K562 (cell line): ENCODE data around the gene GPATCH11. TPM values are rescaled to one million over a fixed set of nuclear protein-coding genes. Genes with fewer than 3 reads are reported as not detected.

Source experiments
- ARHGAP35 ChIP-seq: fragments of 450-650 bp; IDR thresholded peaks from 2 replicates; pipeline ENCODE4 v1.6.1; 2018; ENCODE audit not compliant: partially characterized antibody
- BACH1 ChIP-seq: fragments of 200-800 bp; sonication (Bioruptor generic); IDR thresholded peaks from 2 replicates; pipeline ENCODE4 v1.6.1; 2016; ENCODE audit warnings: missing genetic modification characterization, missing compliant biosample characterization
- CTCF ChIP-seq, 3 experiments: IDR thresholded peaks in 2 of 3; conservative IDR thresholded peaks in 1 of 3; 2 replicates each; pipeline ENCODE4 v1.5.1; 2011 to 2012; ENCODE audit warnings: low read length in 3 of 3, mild to moderate bottlenecking in 3 of 3, control low read depth in 2 of 3, improper control_type of control experiment in 1 of 3, inconsistent platforms in 1 of 3, low read depth in 1 of 3, mixed read lengths in 1 of 3, moderate library complexity in 1 of 3; ENCODE audit not compliant: insufficient read depth in 2 of 3
- FOS ChIP-seq: IDR thresholded peaks from 3 replicates; pipeline ENCODE4 v1.6.1; 2011; ENCODE audit not compliant: insufficient read length; ENCODE audit errors: extremely low read depth
- FOSL1 ChIP-seq: fragments of 200-800 bp; sonication (Bioruptor generic); conservative IDR thresholded peaks from 2 replicates; pipeline ENCODE4 v1.6.1; 2016; ENCODE audit warnings: missing genetic modification characterization, missing compliant biosample characterization
- GATAD2A ChIP-seq: fragments of 450-650 bp; IDR thresholded peaks from 2 replicates; pipeline ENCODE4 v1.6.1; 2017
- HSF4 ChIP-seq: fragments of 250-450 bp; sonication (Bioruptor Pico); IDR thresholded peaks from 2 replicates; pipeline ENCODE4 v2.1.2; 2022; ENCODE audit warnings: mild to moderate bottlenecking, moderate library complexity, borderline replicate concordance
- IRF9 ChIP-seq: fragments of 450-650 bp; IDR thresholded peaks from 2 replicates; pipeline ENCODE4 v1.6.1; 2016; ENCODE audit warnings: missing biosample characterization, missing genetic modification characterization
- KDM5B ChIP-seq: fragments of 200-600 bp; sonication (generic); IDR thresholded peaks from 2 replicates; pipeline ENCODE4 v1.6.1; 2012; ENCODE audit warnings: low read depth, mild to moderate bottlenecking, moderate library complexity, low read length, control low read depth, inconsistent platforms; ENCODE audit not compliant: insufficient replicate concordance
- LCOR ChIP-seq: sonication (generic); formaldehyde crosslinking; IDR thresholded peaks from 2 replicates; pipeline ENCODE4 v1.8.0; 2022; ENCODE audit warnings: mild to moderate bottlenecking, missing genetic modification reagents
- MLLT1 ChIP-seq, 2 experiments: fragments of 450-650 bp; IDR thresholded peaks; 2 replicates each; pipeline ENCODE4 v1.6.1; 2016
- MYNN ChIP-seq, 2 experiments: sonication (generic); formaldehyde crosslinking in 1 of 2; IDR thresholded peaks; 2 replicates each; pipeline versions ENCODE4 v1.5.0 to v1.6.1; 2016 to 2020; ENCODE audit warnings: antibody characterized with exemption in 1 of 2, missing genetic modification reagents in 1 of 2
- NBN ChIP-seq: fragments of 450-650 bp; IDR thresholded peaks from 2 replicates; pipeline ENCODE4 v1.6.1; 2016; ENCODE audit warnings: low read depth, mild to moderate bottlenecking
- NFIC ChIP-seq: fragments of 450-650 bp; IDR thresholded peaks from 2 replicates; pipeline ENCODE4 v1.6.1; 2017; ENCODE audit warnings: mild to moderate bottlenecking, inconsistent platforms
- NR3C1 ChIP-seq: sonication (generic); formaldehyde crosslinking; IDR thresholded peaks from 2 replicates; pipeline ENCODE4 v1.8.1; 2022; ENCODE audit warnings: missing genetic modification reagents
- RBBP5 ChIP-seq: fragments of 200-600 bp; sonication (generic); IDR thresholded peaks from 2 replicates; pipeline ENCODE4 v1.6.1; 2012; ENCODE audit warnings: borderline replicate concordance, mild to moderate bottlenecking, low read length, control low read depth, inconsistent platforms; ENCODE audit not compliant: insufficient read depth, poor library complexity, severe bottlenecking
- RBFOX2 ChIP-seq: fragments of 200-400 bp; formaldehyde crosslinking; IDR thresholded peaks from 2 replicates; pipeline ENCODE4 v1.6.1; 2017; ENCODE audit warnings: low read depth, mild to moderate bottlenecking, low read length, moderate library complexity
- RBM25 ChIP-seq: fragments of 200-400 bp; formaldehyde crosslinking; IDR thresholded peaks from 2 replicates; pipeline ENCODE4 v1.6.1; 2018; ENCODE audit warnings: low read length, low read depth, moderate library complexity; ENCODE audit not compliant: severe bottlenecking
- SAFB ChIP-seq: fragments of 200-400 bp; formaldehyde crosslinking; IDR thresholded peaks from 2 replicates; pipeline ENCODE4 v1.6.1; 2017; ENCODE audit warnings: low read depth, low read length, borderline replicate concordance
- SP2 ChIP-seq: IDR thresholded peaks from 2 replicates; pipeline ENCODE4 v1.6.1; 2011; ENCODE audit warnings: mild to moderate bottlenecking, low read depth, low read length, moderate library complexity; ENCODE audit not compliant: poor library complexity, severe bottlenecking; ENCODE audit errors: extremely low read depth
- TCF7 ChIP-seq: sonication (generic); IDR thresholded peaks from 2 replicates; pipeline ENCODE4 v1.6.1; 2016; ENCODE audit warnings: antibody characterized with exemption, borderline replicate concordance
- ZNF121 ChIP-seq: sonication (generic); formaldehyde crosslinking; conservative IDR thresholded peaks from 2 replicates; pipeline ENCODE4 v1.8.0; 2022; ENCODE audit warnings: missing genetic modification reagents
- ZNF224 ChIP-seq: sonication (generic); formaldehyde crosslinking; IDR thresholded peaks from 2 replicates; pipeline ENCODE4 v1.8.0; 2022; ENCODE audit warnings: mild to moderate bottlenecking, missing genetic modification reagents
- ZNF324 ChIP-seq: fragments of 250-450 bp; sonication (Bioruptor Pico); IDR thresholded peaks from 2 replicates; pipeline ENCODE4 v1.4.0; 2020; ENCODE audit warnings: mild to moderate bottlenecking
- ZNF57 ChIP-seq: fragments of 450-650 bp; formaldehyde crosslinking; IDR thresholded peaks from 2 replicates; pipeline ENCODE4 v1.4.0; 2020; ENCODE audit warnings: mild to moderate bottlenecking, moderate library complexity
- polyA plus RNA-seq, 8 experiments: library from polyadenylated mRNA; depleted of rRNA in 4 of 8; stranded (reverse) in 5 of 8; unstranded in 3 of 8; fragments of >200 nt; fragmentation: Nextera tagmentation in 2 of 8; fragmentation: Illumina TruSeq in 1 of 8; extraction: Ambion mirVana in 2 of 8; extraction: Trizol in 1 of 8; gene quantifications; 2 replicates each; pipeline versions ENCODE4 v1.2.1 to v1.2.3, GENCODE V29; 2011 to 2014; ENCODE audit warnings: inconsistent platforms in 1 of 8, missing spikeins in 1 of 8
- total RNA-seq, 7 experiments: library from RNA; depleted of rRNA in 6 of 7; stranded (reverse); fragments of >200 nt in 6 of 7; fragmentation: Illumina TruSeq in 2 of 7; extraction: Trizol in 2 of 7; gene quantifications; 2 replicates each; pipeline versions ENCODE4 v1.2.1 to v1.2.3, GENCODE V29; 2011 to 2021; ENCODE audit warnings: low replicate concordance in 1 of 7

The GPATCH11 gene
- total and polyA plus RNA-seq, 9 of the 15 experiments (the other 6 are each of a cell fraction or from before 2014, with no cell fraction given), result 7.9 to 23.9 (median 15.2) TPM

- TF ChIP-seq NR3C1 (CRISPR knock-in tag) (no peak), ZNF57 (CRISPR knock-in tag) (no peak), TCF7 (no peak), ZNF324 (CRISPR knock-in tag) (no peak), MYNN (IDR thresholded peaks at IDR 0.05) (no peak), MYNN (CRISPR knock-in tag; IDR thresholded peaks at IDR 0.05) (no peak), NFIC (peak; percentile 30; the same call in 1 of the 2 replicates), RBFOX2 (peak; percentile 77), RBM25 (no peak), SAFB (no peak), HSF4 (no peak), ZNF224 (no peak), FOS (no peak), LCOR (CRISPR knock-in tag) (0 out of 2 replicates have a peak, but pooled peaks have one; percentile 66), RBBP5 (peak; percentile 91), ZNF121 (CRISPR knock-in tag) (no peak), NBN (no peak), GATAD2A (no peak), MLLT1 (IDR thresholded peaks at IDR 0.05) (no peak), SP2 (no peak), KDM5B (peak; percentile 64), ARHGAP35 (no peak), IRF9 (tag) (no peak), BACH1 (tag) (no peak), CTCF (IDR thresholded peaks at IDR 0.05 in 2 of 3, conservative IDR thresholded peaks at IDR 0.05 in 1 of 3; ENCODE audit: insufficient read depth in 2 of 3, low read depth in 1 of 3, low read length in 3 of 3) (no peak), FOSL1 (tag) (no peak)
Measured at GRCh38 chr2:37083873-37084794, at the start of gene GPATCH11, which contains the start of gene HEATR5B (continued).
